Renal cortical epithelial cell (primary cell): ENCODE data around the gene GPR18. TPM values are rescaled to one million over a fixed set of nuclear protein-coding genes. Genes with fewer than 3 reads are reported as not detected.

ENCODE experiments used
- DNase-seq: peaks from one replicate; pipeline ENCODE4 v3.0.0-alpha.2; 2011; ENCODE audit warnings: low read depth
- total RNA-seq: library from RNA; depleted of rRNA; stranded (reverse); fragments of >200 nt; gene quantifications from 2 replicates; pipeline ENCODE4 v1.2.3, GENCODE V29; 2014

Gene GPR18
- total RNA-seq, 1 donor from 2014 or later = not detected

DNA sequence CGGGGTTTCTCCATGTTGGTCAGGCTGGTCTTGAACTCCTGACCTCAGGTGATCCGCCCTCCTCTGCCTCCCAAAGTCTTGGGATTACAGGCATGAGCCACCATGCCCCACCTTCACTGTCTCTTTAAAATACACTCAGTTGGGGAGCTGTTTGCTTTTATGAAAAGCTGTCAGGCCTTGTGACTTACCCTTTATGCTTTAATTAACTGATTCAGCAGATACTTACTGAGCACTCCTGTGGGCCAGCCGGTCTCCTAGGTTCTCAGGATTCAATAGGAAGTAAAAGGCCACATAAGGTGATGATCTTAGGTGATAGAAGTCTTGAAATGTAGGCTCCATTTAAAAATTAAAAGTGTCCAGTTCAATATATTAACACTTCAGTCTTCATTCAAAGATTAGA lies 50.0 kb downstream of the GPR18 start:
- no peak for DNase-seq

GRCh38 chr13:99207511-99207910 lies 50.7 kb downstream of the GPR18 start:
- no peak for DNase-seq

DNA sequence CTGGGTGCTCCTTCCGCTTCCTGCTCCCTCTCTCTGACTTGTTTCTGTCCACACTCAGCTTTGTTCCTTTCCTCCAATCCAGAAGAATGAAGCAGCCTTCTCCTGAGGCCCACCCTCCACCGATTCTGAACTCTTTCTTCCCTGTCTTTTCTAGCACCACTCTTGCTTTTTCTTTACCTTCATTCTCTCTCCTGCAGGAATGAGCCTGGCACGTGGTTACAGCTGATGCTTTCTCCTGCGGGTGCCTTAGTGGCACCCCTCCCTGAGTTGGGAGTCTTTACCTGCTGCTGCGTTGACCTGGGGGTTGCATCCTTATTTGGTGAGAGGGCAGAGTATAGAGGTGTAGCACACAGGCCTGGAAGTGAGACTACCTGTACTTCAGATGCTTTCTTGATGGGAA lies 51.3 kb downstream of the GPR18 start:
- no peak for DNase-seq

DNA sequence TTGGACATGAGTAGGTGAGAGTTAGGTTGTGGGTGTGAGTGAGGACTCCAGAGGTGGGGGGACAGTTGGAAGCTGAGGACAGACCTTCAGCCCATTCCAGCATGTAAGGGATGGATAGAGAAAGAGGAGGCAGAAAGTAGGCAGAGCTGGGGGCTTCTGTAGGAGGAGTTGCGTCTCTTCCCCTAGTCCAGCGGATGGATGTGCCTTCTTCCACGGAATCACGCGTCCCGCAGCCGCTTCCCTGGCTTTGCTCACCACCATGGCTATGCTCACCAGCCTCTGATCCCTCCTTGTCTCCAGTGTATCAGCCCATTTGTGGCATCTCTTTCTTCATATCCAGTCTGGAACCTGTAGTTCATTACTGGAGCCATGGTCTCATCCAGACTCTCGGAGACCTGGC lies 52.0 kb downstream of the GPR18 start:
- no peak for DNase-seq

- DNase-seq = no peak
These were observed 52.5 kb downstream of the GPR18 start for GRCh38 chr13:99205621-99206220.

Other genes with a start within 250 kb of the GPR18 start
- 32.8 and 63.5 TPM in 2 replicates for gene UBAC2, start 57.5 kb downstream of the GPR18 start, total RNA-seq
- gene GPR183, start 49.0 kb upstream of the GPR18 start, total RNA-seq = not detected in 2 replicates
- 252 and 253 TPM in 2 replicates for gene TM9SF2, start 243.1 kb upstream of the GPR18 start, total RNA-seq